NT2/D1 (cell line): ENCODE data around the gene MINAR1.

ENCODE experiments used
- SUZ12 ChIP-seq: IDR thresholded peaks from 2 replicates; pipeline ENCODE4 v1.6.1; 2011; ENCODE audit not compliant: insufficient read length, insufficient read depth; ENCODE audit errors: extremely low read depth
- YY1 ChIP-seq: IDR thresholded peaks from 2 replicates; pipeline ENCODE4 v1.6.1; 2011; ENCODE audit not compliant: insufficient read length, insufficient read depth
- ZNF274 ChIP-seq: IDR thresholded peaks from 2 replicates; pipeline ENCODE4 v1.6.1; 2011; ENCODE audit warnings: mild to moderate bottlenecking, low read depth, low read length

DNA sequence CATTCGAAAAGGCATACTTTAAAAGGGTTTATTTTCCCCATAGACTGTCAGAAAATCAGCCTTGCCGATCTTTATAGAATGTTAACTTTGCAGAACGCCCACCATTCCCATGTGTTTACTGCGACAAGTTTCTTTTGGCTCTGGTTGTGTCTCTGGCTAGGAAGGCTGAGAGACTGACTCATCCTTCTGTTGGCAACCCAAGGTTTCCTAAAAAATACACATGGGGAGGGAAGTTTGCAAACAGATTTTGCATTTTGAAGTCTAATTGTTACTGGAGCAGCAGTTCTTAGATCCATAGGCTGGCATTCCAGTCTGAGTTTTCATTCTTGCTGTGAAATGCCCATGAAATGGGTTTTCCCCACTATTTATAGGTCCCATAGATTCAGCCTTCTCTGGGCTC, 37.9 kb upstream of the MINAR1 start:
- TF ChIP-seq YY1 (no peak), ZNF274 (no peak), SUZ12 (no peak)
